Activated naive CD4-positive, alpha-beta T cell treated with anti-CD3 and anti-CD28 coated beads, Interleukin-2, amount 10 ng/mL, durations not matched to agents 7 days and 5 days (primary cell): ENCODE data around the gene CAMTA1.

Experiments used
- CTCF ChIA-PET: fragments of 350-600 bp; sonication (Branson Sonifier 250); formaldehyde crosslinking; loops from one replicate; lab custom pipeline; 2021; ENCODE audit warnings: antibody characterized with exemption; lab: Charles Lee
- DNase-seq: peaks from one replicate; pipeline ENCODE4 v3.0.0-alpha.2; 2020
- H3K27ac Mint-ChIP-seq: one replicate; pipeline ENCODE4 v1.8.0; 2021; ENCODE audit warnings: mild to moderate bottlenecking, moderate library complexity, mixed read lengths
- H3K27me3 Mint-ChIP-seq: one replicate; pipeline ENCODE4 v1.8.0; 2021; ENCODE audit warnings: mild to moderate bottlenecking, mixed read lengths
- H3K36me3 Mint-ChIP-seq: one replicate; pipeline ENCODE4 v1.8.0; 2021; ENCODE audit warnings: mixed read lengths
- H3K4me1 Mint-ChIP-seq: one replicate; pipeline ENCODE4 v1.8.0; 2021; ENCODE audit warnings: mixed read lengths
- H3K4me3 Mint-ChIP-seq: one replicate; pipeline ENCODE4 v1.8.0; 2021; ENCODE audit warnings: mild to moderate bottlenecking, moderate library complexity, mixed read lengths
- H3K9me3 Mint-ChIP-seq: one replicate; pipeline ENCODE4 v1.8.0; 2021; ENCODE audit warnings: mixed read lengths

Gene CAMTA1

DNA sequence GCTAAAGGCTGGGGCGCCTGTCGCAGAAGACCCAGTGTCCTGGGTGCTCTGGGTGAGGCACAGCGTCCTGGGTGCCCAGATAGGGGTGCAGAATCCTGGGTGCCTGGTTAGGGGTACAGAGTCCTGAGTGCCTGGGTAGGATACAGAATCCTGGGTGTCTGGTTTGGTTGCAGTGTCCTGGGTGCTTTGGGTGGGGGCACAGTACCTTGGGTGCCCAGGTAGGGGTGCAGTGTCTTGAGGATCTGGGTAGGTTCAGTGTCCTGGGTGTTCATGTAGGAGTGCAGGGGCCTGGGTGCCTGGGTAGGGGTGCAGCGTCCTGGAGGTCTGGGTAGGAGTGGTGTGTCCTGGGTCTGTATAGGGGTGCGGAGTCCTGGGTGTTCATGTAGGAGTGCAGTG is 178.7 kb downstream of the CAMTA1 start:
- Mint-ChIP-seq H3K4me1 (peaks cover 23% of the 10 kb centered on the region), H3K4me3 (no peak overlapping the region), H3K9me3 (no peaks in the 10 kb centered on the region), H3K27me3 (peaks cover 78% of the 10 kb centered on the region), H3K27ac (no peak overlapping the region), H3K36me3 (no peaks in the 10 kb centered on the region)
- DNase-seq, result no peak
- CTCF ChIA-PET, result no interaction called here

GRCh38 chr1:6965083-6965934 is 180.1 kb downstream of the CAMTA1 start:
- Mint-ChIP-seq H3K9me3 (no peaks in the 10 kb centered on the region), H3K4me1 (peaks cover 28% of the 10 kb centered on the region), H3K27ac (no peak overlapping the region)

GRCh38 chr1:6965935-6966241 is 180.6 kb downstream of the CAMTA1 start:
- Mint-ChIP-seq H3K4me3 (no peak overlapping the region), H3K4me1 (peaks cover 28% of the 10 kb centered on the region), H3K9me3 (no peaks in the 10 kb centered on the region), H3K27ac (no peak overlapping the region), H3K36me3 (no peaks in the 10 kb centered on the region), H3K27me3 (peaks cover 77% of the 10 kb centered on the region)
- CTCF ChIA-PET, result no interaction called here
- DNase-seq, result no peak

More at GRCh38 chr1:6965083-6965934, 180.1 kb downstream of the CAMTA1 start:
- H3K27me3 Mint-ChIP-seq, result peaks cover 77% of the 10 kb centered on the region
- no peaks in the 10 kb centered on the region for H3K36me3 Mint-ChIP-seq
- CTCF ChIA-PET, result no interaction called here
- H3K4me3 Mint-ChIP-seq, result no peak overlapping the region
- DNase-seq, result no peak

DNA sequence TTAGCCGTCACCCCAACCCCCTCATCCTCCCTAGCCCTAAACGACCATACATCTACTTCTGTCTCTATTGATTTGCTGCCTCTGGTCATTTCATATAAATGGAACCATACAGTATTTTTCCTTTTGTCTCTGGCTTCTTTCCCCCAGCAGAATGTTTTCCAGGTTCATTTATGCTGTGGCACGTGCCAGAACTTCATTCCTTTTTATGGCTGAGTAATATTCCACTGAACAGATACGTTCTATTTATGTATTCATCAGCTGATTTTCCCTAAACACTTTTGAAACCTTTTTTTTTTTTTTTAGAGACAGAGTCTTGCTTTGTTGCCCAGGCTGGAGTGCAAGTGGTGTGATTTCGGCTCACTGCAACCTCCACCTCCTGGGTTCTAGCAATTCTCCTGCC is 181.1 kb downstream of the CAMTA1 start:
- Mint-ChIP-seq H3K4me3 (no peak overlapping the region), H3K27me3 (peaks cover 72% of the 10 kb centered on the region), H3K36me3 (no peaks in the 10 kb centered on the region), H3K4me1 (peaks cover 28% of the 10 kb centered on the region), H3K9me3 (no peaks in the 10 kb centered on the region), H3K27ac (no peak overlapping the region)
- CTCF ChIA-PET, result no interaction called here
- DNase-seq, result no peak

DNA sequence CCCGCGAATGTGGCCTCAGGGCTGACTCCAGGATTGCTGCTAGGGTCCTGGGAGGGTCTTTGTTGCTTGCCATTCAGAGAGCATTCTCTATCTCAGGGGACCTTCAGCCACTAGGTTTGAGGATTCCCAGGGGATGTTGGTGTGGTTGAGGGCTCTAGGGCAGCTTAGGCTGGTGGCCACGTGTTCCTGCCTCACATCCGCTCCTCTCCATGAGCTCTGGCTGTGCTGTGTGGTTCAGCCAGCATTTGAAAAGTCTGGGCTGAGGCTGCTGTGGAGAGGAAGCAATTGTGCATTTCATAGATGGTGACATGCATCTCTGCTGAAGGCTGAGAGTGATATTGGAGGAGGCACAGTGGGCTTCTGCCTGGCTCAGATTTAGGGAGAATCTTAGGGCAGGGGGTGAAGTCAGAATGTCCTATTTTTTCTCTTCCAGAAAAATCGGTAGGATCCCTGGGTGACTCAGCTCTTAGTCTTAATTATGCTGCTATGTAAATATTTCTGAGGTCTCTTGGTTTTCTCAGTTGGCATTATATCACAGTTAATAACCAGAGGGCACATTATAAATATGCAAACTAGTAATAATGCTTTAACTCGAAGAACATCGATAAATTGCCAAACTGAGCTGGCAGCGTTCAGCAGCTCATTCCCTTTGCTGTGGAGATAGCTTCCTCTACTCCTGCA is 182.3 kb downstream of the CAMTA1 start:
- Mint-ChIP-seq H3K36me3 (no peaks in the 10 kb centered on the region), H3K4me3 (no peak overlapping the region), H3K9me3 (no peaks in the 10 kb centered on the region), H3K4me1 (peaks cover 25% of the 10 kb centered on the region), H3K27ac (no peak overlapping the region), H3K27me3 (peaks cover 62% of the 10 kb centered on the region)
- no peak for DNase-seq
- CTCF ChIA-PET, result no interaction called here

- Mint-ChIP-seq H3K27ac (no peak overlapping the region), H3K4me3 (no peak overlapping the region), H3K4me1 (peaks cover 18% of the 10 kb centered on the region), H3K27me3 (peaks cover 47% of the 10 kb centered on the region), H3K9me3 (no peaks in the 10 kb centered on the region), H3K36me3 (no peaks in the 10 kb centered on the region)
- CTCF ChIA-PET, result no interaction called here
- DNase-seq, result peak; percentile 37
Observed at GRCh38 chr1:6969106-6969505, 183.9 kb downstream of the CAMTA1 start.

- CTCF ChIA-PET, result no interaction called here
- no peak overlapping the region for H3K27ac Mint-ChIP-seq
- no peak overlapping the region for H3K4me3 Mint-ChIP-seq
- H3K36me3 Mint-ChIP-seq, result no peaks in the 10 kb centered on the region
- no peak for DNase-seq
- H3K27me3 Mint-ChIP-seq, result peaks cover 43% of the 10 kb centered on the region
- peaks cover 18% of the 10 kb centered on the region for H3K4me1 Mint-ChIP-seq
- no peaks in the 10 kb centered on the region for H3K9me3 Mint-ChIP-seq
Observed at GRCh38 chr1:6969762-6970161, 184.5 kb downstream of the CAMTA1 start.

DNA sequence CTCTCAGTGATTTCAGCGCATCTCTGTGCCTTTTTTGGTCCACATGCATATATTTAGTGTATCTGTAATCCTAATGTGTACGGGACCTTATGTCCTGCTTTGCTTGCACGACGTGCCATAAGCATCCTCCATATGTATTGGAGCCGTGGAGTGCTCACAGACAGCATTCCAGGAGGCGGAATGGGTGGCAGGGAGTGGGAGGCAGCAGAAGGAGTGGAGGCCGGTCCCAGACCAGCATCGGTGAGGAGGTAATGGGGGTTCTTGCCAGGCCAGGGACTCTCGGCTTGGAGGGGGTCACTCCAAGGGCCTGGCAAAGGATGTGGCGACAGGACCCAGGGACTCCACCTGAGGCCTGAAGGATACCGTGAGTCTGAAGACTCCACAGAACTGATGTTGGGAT is 185.0 kb downstream of the CAMTA1 start:
- Mint-ChIP-seq H3K4me3 (no peak overlapping the region), H3K4me1 (peaks cover 18% of the 10 kb centered on the region), H3K36me3 (no peaks in the 10 kb centered on the region), H3K27me3 (peaks cover 39% of the 10 kb centered on the region), H3K9me3 (no peaks in the 10 kb centered on the region), H3K27ac (no peak overlapping the region)
- CTCF ChIA-PET, result no interaction called here
- no peak for DNase-seq

GRCh38 chr1:6971048-6971447 is 185.8 kb downstream of the CAMTA1 start:
- CTCF ChIA-PET, result no interaction called here
- peaks cover 39% of the 10 kb centered on the region for H3K27me3 Mint-ChIP-seq
- H3K4me3 Mint-ChIP-seq, result no peak overlapping the region
- DNase-seq, result no peak
- H3K27ac Mint-ChIP-seq, result no peak overlapping the region
- no peaks in the 10 kb centered on the region for H3K9me3 Mint-ChIP-seq
- H3K36me3 Mint-ChIP-seq, result no peaks in the 10 kb centered on the region
- peaks cover 18% of the 10 kb centered on the region for H3K4me1 Mint-ChIP-seq

DNA sequence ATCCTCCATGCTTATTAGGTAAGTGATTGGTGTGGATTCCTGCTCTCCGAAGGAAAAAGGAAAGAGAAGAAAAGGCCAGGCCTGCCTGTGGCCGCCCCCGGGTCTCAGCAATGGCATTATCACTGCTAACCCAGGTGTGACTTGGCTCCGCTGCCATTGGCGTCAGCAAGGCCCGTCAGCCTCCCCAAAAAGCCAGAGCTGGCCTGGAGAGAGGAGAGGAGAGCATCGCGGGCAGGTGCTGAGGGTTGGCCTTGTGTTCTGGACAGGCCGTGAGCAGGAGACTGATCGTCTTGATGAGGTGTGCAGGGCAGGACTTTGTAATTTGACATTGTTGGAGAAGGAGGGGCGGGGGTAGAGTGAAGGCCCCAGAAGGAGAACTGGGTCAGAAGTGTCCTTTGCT is 186.4 kb downstream of the CAMTA1 start:
- CTCF ChIA-PET, result no interaction called here
- DNase-seq, result no peak
- Mint-ChIP-seq H3K4me3 (no peak overlapping the region), H3K27ac (no peak overlapping the region), H3K27me3 (peaks cover 42% of the 10 kb centered on the region), H3K9me3 (no peaks in the 10 kb centered on the region), H3K36me3 (no peaks in the 10 kb centered on the region), H3K4me1 (peaks cover 18% of the 10 kb centered on the region)

DNA sequence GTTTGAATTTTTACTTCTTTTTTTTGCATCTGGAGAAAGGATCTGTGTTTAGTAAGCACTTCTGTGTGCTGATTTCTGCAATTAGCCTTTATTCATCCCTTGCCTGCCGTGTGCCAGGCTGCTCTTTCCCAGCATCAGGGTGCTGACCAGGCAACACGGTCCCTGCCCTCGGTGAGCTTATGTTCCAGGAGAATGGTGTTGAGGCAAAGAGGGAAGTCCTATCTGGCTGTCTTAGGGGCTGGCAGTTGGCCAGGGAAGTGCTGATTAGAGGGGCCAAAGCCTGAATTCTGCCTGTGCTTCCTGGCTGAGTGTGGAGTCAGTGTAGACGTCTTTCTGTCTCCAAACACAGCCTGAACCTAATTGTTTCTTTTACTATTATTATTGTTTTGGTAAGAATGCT is 187.1 kb downstream of the CAMTA1 start:
- peaks cover 17% of the 10 kb centered on the region for H3K4me1 Mint-ChIP-seq

DNA sequence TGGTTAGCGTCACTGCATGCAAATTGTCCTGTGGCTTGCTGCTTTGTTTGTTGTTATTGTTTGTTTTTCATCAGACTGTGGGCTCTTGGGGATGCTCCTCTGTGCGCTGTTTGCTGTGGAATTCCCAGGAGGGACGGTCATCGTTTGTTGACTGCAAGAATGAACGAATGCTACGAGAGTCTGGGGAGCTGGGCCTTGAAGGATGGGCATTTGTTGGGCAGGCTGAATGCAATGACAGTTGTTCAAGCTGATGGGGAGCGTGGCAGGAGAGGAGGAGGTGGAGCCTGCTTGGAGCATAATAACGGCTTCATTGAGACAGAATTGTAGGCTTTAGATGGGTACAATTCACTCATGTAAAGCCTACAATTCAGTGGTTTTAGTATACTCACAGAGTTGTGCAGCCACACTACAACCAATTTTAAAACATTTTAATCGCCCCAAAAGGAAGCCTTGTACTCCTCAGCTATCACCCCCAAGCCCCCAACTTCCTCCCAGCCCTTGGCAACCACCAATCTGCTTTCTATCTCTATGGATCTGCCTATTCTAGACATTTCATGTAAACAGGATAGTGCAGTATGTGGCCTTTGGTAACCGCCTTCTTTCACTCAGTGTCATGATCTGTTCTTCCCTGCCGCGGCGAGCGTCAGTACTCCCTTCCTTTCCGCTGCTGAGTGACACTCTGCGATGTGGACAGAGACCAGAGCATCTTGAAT is 190.2 kb downstream of the CAMTA1 start:
- peaks cover 16% of the 10 kb centered on the region for H3K27me3 Mint-ChIP-seq
- no peak for DNase-seq
- no peaks in the 10 kb centered on the region for H3K36me3 Mint-ChIP-seq
- no peak overlapping the region for H3K4me3 Mint-ChIP-seq
- no peaks in the 10 kb centered on the region for H3K9me3 Mint-ChIP-seq
- CTCF ChIA-PET, result no interaction called here
- H3K27ac Mint-ChIP-seq, result peak overlapping the region; percentile 3
- H3K4me1 Mint-ChIP-seq, result no peaks in the 10 kb centered on the region

More for the DNA sequence above, 187.1 kb downstream of the CAMTA1 start:
- Mint-ChIP-seq H3K36me3 (no peaks in the 10 kb centered on the region), H3K4me3 (no peak overlapping the region), H3K9me3 (no peaks in the 10 kb centered on the region), H3K27me3 (peaks cover 37% of the 10 kb centered on the region), H3K27ac (no peak overlapping the region)
- CTCF ChIA-PET, result no interaction called here
- DNase-seq, result no peak

- H3K4me3 Mint-ChIP-seq, result no peak overlapping the region
- no peak overlapping the region for H3K27ac Mint-ChIP-seq
- no peaks in the 10 kb centered on the region for H3K9me3 Mint-ChIP-seq
Observed at GRCh38 chr1:6976044-6976375, 190.8 kb downstream of the CAMTA1 start.

DNA sequence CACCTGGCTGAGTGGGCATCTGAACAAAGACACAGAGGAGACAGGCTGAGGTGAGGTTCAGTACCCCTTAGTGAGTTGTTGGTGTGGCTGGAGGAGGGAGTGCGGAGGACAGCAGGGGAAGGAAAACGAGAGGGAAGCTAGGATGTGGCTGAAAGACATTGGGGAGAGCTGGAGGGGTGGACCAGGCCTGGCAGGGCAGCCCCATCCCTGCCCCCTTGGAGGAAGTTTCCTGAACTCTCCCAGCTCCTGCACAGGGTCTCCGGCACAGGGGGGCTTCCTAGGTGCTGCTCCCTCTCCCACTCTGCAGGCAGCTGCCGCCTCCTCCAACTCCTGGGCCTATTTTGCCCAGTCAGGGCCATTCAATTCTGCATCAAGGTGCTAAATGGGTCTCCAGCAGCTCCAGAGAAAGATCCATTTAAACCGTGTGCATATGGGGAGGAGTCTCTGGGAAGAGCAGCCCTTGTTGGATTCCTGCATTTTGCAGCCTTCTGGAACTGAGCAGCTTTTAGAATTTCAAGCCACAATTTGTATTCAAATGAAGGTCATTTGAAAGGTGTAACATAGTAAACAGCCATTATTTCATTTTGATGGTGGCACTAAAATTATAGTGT is 193.9 kb downstream of the CAMTA1 start:
- H3K4me3 Mint-ChIP-seq, result no peak overlapping the region
- no peak for DNase-seq
- H3K27me3 Mint-ChIP-seq, result peaks cover 10% of the 10 kb centered on the region
- CTCF ChIA-PET, result no interaction called here
- H3K4me1 Mint-ChIP-seq, result no peaks in the 10 kb centered on the region
- H3K36me3 Mint-ChIP-seq, result no peaks in the 10 kb centered on the region
- no peak overlapping the region for H3K27ac Mint-ChIP-seq
- no peaks in the 10 kb centered on the region for H3K9me3 Mint-ChIP-seq

More at GRCh38 chr1:6976044-6976375, 190.8 kb downstream of the CAMTA1 start:
- CTCF ChIA-PET, result no interaction called here
- Mint-ChIP-seq H3K27me3 (peaks cover 13% of the 10 kb centered on the region), H3K4me1 (no peaks in the 10 kb centered on the region), H3K36me3 (no peaks in the 10 kb centered on the region)
- DNase-seq, result no peak
